ENCODE results near the gene PODNL1. TPM values are rescaled to one million over a fixed set of nuclear protein-coding genes. Genes with fewer than 3 reads are reported as not detected.

PODNL1 gene, protein sequence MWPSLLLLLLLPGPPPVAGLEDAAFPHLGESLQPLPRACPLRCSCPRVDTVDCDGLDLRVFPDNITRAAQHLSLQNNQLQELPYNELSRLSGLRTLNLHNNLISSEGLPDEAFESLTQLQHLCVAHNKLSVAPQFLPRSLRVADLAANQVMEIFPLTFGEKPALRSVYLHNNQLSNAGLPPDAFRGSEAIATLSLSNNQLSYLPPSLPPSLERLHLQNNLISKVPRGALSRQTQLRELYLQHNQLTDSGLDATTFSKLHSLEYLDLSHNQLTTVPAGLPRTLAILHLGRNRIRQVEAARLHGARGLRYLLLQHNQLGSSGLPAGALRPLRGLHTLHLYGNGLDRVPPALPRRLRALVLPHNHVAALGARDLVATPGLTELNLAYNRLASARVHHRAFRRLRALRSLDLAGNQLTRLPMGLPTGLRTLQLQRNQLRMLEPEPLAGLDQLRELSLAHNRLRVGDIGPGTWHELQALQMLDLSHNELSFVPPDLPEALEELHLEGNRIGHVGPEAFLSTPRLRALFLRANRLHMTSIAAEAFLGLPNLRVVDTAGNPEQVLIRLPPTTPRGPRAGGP
- polyA plus RNA-seq (2013, experiment 1 of 2; ENCODE audit: insufficient read length) = 43.3 TPM
- polyA plus RNA-seq (2013, experiment 2 of 2; ENCODE audit: insufficient read length) = 49.5 TPM

DNA sequence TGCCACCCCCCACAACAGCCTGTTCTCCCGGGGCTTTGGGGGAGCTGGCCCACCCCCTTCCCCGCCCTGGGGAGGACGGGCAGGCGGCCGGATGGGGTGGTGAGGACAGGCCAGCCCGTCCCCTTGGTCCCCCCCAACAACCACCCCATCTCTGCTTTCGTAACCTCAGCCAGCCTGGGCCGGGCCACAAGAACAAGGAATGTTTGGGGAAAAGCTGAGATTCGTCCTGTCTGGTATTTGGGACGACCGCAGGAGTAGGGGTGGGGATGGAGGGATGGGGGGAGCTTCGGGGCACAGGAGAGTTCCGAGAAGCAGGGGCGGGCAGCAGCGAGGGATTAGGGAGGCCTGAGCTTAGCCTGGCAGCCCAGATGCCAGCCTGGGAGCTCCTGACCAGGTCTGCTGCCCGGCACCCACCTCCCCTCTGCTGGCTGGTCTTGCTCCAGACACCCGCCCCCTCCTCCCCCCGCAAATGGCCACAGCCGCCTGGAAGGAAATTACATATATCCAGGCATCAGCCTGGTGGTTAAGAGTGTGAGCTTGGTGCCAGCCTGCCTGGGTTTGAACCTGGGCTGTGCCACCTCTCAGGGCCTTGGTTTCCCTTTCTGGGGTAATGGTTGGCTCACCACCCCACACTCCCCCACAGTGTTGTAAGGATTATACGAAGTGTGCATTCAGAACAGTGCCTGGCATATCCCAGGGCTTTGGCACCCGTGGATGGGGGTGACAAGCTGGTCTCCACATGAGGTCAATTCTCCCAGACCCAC, at the start of gene PODNL1:
Gene PODNL1, minus strand, starts transcription at position 117 of the 764 bp plus-strand sequence. CDS start 236 bp downstream, outside the sequence.
- DNase-seq = peak; percentile 91

DNA sequence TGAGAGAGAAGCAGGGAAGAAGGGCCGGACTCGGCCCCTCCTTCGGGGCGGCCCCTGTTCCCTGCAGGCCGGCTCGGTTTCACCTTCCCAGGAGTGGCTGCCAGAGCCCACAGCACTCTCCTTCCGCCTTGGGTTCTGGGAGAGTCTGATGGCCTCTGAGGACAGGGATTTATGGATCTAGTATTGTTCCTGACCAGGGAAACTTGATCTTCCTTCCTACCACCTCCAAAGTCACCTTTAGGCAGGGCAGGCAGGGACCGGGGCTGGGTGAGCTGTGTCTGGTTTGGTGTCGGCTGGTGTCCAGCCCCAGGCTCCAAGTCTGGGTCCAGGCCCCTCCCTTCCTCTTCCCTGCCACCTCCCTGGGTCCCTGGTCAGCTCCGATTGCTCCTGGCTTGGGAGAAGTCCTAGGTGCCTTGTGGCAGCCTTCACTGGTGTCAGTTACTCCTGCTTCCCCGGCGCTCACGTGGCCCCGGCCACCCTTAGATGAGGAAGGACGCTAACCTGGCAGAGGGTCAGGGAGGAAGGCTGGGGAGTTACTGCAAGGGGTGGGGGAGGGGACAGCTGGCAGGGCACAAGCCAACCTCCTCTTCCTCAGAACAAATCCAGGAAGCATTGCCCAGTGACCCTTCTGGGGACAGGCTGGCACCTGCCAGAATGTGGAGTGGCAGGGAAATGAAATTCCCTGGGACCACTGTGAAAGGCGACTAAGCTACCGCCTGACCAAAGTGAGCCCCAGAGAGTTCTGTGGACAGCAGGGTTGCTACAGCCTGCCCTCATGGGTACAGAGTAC, 49.1 kb upstream of the PODNL1 start:
- no peak for DNase-seq

DNA sequence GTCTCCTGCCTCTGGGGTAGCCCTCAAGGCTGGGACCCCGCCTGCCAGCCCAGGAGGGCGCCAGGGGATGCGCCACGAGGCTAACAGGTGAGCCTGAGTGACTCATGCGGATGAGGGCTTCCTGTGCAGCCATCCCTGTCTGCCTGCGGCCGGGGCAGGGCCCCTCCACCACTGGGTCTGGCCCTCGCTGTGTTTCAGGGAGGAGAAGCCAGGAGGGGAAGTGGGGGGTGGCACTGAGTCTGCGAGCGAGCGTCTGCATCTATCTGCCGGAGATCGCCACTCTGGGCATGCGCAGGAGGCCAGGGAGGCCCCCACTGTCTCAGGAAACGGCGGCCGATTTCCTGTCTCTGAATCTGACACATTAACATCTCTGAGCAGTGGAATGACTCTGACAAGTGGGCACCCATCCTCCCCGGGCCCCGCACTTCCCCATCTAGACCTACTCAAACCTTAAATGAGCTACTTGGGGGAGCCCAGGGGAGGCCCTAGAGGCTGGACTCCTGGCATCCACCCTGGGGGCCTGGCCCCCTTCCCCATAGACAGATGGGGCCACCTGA, 48.2 kb upstream of the PODNL1 start:
- peak; percentile 90 for DNase-seq

DNA sequence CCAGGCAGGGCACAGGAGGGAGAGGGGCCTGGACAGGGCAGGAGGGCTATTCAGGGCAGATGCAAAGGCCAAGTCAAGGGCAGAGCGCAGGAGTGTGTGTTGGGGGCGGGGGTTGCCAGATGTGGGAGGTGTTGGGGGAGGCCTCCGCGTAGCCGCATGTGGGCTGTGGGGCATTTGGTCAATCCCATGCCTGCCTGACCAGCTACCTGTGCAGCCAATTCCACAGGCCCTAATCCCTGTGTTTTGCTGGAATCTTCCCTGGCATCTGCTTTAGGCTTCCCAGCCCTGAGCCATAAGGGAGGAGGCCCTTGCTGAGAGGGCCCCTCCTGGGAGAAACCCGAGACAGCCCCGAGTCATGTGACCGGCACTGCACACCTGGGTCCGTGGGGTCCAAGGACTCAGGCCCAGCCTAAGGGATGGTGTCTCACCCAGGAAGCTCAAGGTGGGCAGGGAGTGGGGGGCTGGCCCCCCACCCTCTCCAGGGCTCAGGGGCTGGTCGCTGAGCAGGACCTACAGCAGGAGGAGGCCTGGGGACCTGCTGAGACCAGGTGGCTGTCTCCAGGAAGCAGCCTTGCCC, 47.6 kb upstream of the PODNL1 start:
- no peak for DNase-seq

DNA sequence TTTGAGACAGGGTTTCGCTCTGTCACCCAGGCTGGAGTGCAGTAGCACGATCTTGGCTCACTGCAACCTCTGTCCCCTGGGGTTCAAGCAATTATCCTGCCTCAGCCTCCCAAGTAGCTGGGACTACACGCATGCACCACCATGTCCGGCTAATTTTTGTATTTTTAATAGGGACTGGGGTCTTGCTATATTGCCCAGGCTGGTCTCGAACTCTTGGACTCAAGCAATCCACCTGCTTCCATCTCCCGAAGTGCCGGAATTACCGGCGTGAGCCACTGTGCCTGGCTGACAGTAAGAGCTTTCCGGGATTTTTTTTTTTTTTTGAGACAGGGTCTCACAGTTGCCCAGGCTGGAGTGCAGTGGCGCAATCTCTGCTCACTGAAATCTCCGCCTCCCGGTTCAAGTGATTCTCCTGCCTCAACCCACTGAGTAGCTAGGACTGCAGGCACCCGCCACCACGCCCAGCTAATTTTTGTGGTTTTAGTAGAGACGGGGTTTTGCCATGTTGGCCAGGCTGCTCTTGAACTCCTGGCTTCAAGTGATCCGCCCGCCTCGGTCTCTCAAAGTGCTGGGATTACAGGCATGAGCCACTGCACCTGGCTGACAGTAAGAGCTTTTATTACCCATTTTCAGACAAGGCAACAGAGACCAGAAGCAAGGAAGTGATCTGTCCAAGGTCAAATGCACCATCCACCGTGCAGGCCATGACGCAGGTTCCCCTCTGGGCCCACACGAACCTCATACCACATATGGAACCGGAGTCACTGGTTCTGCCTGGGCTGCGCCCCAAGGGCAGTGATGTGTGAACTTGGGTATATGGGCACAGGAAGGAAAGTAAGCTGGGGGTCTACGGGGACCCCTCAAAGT, 46.9 kb upstream of the PODNL1 start:
- no peak for DNase-seq

DNA sequence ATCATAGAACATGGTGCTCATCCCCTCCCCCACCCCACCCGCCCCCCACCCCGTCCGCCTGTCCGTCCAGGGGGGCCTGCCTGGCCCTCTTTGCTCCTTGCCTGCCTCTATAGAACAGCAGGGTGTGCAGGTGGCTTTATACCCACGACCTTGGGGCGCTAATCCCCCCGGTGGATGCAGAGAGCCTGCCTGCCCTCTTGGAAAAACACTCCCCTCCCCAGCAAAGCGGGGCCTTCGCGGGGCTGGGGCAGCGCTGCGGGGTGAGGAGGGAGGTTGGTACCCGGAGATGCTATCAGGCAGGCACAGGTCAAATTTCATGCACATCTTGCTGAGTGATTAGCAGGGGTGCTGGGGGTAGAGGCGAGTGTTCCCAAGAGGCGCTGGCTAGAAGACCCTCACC, 46.0 kb upstream of the PODNL1 start:
- DNase-seq = no peak

DNA sequence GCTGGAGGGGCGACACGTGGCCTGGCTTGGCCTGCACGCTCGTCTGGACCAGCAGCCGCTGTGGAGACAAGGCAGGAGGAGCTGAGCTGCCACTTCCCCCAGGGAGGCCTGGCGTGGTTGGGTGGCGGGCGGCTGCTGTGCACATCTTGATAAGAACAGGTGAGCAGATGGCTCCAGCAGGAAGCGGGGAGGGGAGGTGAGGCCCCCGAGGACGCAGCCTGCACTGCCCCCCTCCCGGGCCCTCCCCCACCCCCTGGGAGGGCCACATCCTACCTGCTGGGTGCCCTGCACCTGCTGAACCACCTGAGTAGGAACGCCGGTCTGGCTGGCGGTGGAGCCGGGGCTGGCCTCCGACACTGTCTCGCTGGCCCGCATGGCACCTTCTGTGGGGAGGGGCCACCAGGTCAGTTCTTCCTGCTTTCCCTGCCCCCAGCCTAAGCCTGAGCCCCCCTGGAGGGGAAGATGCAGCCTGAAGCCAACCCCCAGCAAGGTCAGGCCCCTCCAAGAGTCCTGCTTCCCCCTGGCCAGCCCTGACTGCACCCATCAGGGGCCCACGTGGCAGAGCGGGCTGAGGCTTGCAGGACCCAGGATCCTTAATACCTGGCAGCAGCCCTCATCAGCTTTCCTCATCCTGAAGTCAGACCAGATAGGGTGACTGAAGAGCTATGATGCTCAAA, 45.1 kb upstream of the PODNL1 start:
- no peak for DNase-seq

DNA sequence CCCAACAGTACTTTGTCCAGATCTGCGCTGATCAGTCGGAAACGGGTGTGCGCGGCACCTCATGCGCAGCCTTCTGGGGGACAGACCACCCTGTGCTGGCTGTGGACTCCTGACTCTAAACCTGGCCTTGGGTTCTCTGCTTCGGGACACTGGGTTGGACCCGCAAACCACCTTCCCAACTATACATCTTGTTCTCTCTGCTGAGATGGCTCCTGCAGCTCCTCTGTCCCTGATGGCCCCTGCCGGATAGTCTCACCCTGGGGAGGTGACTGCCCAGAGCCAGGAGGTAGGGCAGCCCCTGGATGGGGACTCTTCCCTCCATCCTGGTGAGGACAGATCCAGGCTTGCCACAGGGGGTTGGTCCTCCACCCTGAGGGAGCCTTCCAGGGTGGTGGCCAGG, 44.6 kb upstream of the PODNL1 start:
- DNase-seq = no peak

DNA sequence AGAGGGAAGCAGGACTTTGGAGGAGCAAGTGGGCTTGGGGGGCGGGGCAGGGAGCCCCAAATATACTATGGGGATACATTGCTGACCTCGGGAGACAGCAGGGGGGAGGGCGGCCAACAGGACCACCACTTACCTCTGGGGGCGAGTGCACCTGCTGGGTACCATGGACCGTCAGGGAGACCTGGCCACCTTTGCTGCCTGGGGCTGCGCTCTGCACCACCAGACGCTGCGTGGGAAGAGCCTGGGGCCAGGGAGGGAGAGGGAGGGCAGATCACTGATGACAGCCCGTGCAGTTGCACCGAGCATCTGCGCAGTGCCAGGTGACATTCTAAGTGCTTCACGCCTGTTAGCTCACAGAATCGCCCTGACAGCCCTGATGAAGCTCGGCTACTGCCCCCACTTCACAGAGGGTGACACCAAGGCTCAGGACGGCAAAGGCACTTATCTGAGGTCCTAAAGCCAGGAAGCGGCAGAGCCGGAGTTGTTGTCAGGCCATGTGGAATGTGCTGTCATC, 43.8 kb upstream of the PODNL1 start:
- DNase-seq = no peak

DNA sequence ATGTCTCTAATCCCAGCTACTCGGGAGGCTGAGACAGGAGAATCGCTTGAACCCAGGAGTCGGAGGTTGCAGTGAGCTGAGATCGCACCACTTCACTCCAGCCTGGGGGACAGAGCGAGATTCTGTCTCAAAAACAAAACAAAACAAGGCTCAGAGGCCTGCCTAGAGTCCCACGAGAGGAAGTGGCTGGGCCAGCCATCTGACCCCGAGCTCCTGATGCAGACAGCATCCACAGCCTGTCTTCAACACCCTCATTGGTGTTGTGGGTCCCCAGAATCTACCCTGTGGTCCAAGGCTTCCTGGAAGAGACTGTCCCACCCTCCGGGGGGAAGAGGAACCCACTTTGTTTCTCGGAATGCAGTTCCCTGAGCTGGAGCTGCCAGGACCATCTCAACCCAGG, 43.2 kb upstream of the PODNL1 start:
- DNase-seq = no peak

DNA sequence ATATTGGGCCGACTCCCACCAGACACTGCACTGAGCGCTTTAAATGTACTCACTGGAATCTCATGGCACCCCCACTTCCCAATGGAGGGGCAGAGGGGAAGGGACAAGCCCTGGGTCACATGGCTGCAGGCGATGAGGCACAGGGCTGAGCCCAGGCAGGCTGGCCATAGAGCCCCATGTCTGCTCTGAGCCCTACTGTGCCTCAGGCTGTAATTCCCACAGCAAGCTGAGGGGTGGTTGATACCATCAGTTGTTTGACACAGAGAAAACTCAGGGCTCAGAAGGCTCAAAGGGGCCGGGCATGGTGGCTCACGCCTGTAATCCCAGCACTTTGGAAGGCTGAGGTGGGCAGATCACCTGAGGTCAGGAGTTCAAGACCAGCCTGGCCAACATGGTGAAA, 42.8 kb upstream of the PODNL1 start:
- no peak for DNase-seq

DNA sequence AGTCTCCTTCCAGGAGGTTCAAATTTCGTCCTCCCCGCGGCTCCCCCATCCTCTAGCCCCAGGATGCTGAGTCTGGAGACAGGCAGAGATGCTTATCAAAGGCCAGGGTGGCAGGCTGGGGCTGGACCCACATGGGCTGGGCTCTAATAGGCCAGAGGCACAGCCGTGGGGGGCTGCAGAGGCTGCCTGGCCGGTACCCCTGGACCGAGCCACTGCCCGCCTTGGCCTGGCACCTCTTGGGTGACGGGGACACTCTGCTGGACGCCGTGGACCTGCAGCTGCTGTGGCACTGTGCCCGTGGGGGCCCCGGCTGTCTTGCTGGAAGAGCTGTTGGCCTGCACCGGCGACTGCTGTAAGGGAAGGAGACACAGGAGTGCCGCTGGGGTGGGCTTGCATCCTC, 42.1 kb upstream of the PODNL1 start:
- DNase-seq = no peak

DNA sequence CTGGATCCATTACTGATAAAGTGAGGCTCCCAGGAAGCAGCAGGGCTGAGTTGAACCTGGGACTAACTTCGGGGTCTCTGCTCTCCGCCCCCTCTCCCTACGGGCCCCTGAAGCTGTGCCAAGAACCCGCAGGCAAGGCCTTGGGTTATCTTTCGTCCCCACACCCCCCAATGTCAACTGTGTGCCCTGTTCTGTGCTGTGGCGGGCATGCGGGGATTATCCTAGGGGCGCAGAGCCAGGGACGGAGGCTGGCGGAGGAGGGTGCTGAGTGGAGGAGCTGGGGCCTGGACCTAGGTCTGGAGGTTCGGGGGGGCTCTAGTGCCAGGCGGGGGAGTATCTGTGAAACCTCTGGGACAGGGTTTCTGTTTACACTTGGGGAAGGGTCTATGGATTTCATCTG, 41.5 kb upstream of the PODNL1 start:
- no peak for DNase-seq

DNA sequence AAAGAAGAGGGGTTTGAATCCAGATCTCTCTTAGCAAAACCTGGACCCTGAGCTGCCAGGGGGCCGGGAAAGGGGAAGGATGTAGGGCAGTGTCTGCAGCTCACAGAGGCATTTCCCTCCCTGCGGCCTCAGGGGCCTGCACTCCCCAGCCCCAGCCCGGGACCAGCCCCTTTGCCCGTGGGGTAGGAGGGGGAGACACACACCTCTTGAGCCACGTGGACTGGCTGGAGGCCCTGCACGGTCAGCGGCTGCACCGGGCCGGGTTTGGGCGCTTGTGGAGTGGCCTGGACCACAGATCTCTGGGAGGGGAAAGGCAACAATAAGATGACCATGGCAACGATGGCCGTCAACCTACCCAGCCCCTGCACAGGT, 41.0 kb upstream of the PODNL1 start:
- DNase-seq = no peak

DNA sequence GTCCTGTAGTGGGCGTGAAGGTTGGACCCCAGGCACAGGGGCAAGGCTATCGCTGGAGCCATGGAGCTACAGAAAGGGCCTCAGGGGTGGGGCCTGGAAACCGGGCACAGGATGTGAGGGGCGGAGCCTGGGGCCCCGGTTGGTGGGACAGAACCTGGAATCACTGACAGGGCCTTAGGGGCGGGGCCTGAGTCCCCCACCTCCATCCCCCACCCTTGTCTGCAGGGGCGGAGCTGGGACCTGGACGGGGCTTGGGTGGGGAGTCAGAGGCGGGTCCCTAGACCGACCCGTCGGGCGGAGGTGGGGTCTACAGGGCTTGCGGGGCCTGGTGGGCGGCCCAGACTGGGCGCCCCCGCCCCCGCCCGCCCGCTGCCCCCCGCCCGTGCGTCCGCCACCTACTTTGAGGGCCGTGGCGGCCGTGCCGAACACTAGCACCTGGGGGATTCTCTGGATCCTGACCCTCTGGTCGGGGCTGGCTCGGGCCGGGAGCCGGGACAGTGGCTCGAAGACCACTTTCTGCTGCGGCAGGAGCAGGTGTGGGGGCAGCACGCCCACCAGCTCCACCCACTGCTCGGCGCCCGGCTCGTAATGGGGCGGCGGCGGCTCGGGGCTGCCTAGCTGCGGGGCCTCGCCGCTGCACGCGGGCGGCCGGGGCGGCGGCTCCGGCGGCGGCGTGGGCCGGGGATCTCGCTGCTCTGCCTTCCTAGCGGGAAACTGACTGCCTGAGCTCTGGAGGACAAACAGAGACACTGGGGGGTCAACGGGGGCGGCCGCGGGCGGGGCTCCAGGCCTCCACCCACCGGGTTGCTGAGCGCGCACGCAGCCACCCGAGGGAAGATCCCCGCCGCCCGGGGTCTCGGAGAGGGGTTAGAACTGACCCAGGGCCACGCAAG, 40.4 kb upstream of the PODNL1 start:
- DNase-seq = peak; percentile 55

DNA sequence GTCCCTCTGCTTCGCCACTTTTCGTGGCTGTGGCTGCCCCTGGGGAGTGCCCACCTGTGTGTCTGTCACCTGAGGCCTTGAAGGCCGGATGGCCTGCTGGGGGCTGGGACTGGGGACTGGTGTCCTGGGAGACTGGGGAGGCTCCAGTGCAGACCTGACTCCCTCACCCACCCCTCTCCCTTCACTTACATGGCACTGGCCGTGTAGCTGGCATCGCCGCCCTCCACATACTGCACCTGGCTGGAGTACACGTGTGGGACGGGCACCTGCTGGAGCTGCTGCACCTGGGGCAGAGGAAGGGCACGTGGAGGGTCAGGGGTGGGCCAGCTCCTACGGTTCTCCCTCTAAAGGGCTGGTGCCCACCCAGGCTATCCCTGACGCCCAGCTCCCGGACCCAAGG, 39.6 kb upstream of the PODNL1 start:
- no peak for DNase-seq

DNA sequence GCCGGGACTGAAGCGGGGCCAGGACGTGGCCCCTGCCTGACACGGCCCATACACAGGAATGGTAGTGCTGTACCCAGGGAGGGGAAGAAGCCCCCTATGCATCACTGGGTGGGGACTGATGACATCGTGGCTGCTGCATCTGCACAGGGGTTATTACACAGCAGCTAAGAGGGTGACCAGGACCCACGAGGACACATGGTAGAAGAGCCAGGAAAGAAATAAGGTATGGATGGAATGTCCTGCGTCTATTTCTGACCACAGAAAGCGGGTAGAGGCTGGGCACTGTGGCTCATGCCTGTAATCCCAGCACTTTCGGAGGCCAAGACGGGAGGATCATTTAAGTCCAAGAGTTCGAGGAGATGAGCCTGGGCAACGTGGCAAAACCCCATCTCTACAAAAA, 38.2 kb upstream of the PODNL1 start:
- no peak for DNase-seq

DNA sequence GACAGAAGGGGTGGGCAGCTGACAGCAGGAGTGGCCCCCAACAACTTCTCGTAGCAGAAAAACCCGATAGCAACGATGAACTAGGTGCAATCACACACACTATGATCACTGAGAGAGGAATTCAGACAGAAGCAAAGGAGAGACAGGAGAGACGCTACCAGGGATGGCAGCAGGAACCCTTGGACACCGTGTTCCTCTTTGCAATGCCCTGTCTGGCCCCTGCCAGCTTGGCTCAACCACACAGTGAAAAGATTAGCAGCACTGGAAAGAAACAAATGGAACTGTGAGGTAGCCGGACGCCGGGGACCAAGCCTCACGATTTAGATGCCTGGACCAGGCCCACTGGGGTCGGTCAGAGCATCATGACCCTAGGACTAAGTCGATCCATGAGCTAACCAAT, 37.7 kb upstream of the PODNL1 start:
- no peak for DNase-seq

DNA sequence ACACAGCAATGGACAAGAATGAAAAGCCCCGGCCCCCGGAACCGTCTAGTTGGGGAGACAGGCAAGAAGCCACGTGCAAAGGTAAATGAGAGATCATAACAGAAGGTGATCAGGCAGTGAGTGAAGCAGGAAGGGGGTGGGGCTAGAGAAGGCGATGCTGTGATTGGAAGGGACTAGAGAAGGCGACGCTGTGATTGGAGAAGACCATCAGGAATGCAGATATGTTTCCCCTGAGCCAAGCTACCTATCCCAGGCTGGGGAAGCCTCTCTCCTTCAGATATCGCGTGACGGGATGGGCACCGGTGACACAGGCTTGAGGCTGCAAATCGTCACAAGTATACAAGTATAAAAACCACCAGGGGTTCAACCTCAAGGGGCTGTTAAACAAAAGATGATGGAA, 35.9 kb upstream of the PODNL1 start:
- no peak for DNase-seq

All from fibroblast of skin of abdomen (primary cell).